Activated CD4-positive, CD25-positive, alpha-beta regulatory T cell treated with anti-CD3 and anti-CD28 coated beads, Interleukin-2, amount 50 U/mL, for 16 hours (primary cell): ENCODE results near the gene DAB1.
"Not testable (repeated sequence)": the region's sequence is repeated elsewhere in the genome, so short reads cannot be mapped to it uniquely, and the experiment has no call there.

ENCODE experiments used
- DNase-seq: peaks from one replicate; pipeline ENCODE4 v3.0.0-alpha.2; 2020; ENCODE audit warnings: low read depth, low spot score

The DAB1 gene

GRCh38 chr1:57222801-57223200, 201.1 kb downstream of the DAB1 start:
- no peak for DNase-seq

- DNase-seq: no peak
Observed at GRCh38 chr1:57222307-57222706, 201.6 kb downstream of the DAB1 start.

- DNase-seq: not testable (repeated sequence)
Observed at GRCh38 chr1:57220905-57221304, 203.0 kb downstream of the DAB1 start.

DNA sequence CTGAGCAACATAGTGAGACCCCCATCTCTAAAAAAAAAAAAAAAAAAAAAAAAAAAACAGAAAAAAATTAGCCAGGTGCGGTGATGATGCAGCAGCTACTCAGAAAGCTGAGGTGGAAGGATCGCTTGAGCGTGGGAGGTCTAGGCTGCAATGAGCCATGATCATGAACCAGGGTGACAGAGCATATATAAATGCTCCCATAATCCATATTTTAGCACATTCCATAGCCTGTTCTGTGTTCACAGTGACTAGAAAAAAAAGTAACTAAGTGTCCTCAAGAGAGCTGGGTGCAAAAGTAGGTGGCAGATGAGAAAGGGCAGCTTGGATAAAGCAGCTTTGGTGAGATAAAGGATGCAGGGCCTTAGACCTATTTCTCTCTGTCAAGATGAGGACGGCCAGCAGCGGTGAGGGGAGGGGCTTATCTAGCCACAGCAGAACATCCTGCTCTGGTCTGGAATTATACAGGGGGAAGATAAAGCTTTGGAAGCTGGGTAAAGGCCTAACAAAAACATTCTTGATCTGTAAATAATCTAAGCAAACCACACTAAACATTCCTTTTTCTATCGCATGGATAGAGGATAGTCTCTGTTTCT, 205.3 kb downstream of the DAB1 start:
- DNase-seq: no peak

- DNase-seq: no peak
Observed at GRCh38 chr1:57217905-57218304, 206.0 kb downstream of the DAB1 start.

- DNase-seq: no peak
Observed at GRCh38 chr1:57214951-57215575, 208.8 kb downstream of the DAB1 start.

- no peak for DNase-seq
Observed at GRCh38 chr1:57210881-57211280, 213.0 kb downstream of the DAB1 start.

- DNase-seq: no peak
Observed at GRCh38 chr1:57209495-57209894, 214.4 kb downstream of the DAB1 start.

- no peak for DNase-seq
Observed at GRCh38 chr1:57208741-57209302, 215.0 kb downstream of the DAB1 start.

GRCh38 chr1:57206038-57206437, 217.8 kb downstream of the DAB1 start:
- DNase-seq: no peak

DNA sequence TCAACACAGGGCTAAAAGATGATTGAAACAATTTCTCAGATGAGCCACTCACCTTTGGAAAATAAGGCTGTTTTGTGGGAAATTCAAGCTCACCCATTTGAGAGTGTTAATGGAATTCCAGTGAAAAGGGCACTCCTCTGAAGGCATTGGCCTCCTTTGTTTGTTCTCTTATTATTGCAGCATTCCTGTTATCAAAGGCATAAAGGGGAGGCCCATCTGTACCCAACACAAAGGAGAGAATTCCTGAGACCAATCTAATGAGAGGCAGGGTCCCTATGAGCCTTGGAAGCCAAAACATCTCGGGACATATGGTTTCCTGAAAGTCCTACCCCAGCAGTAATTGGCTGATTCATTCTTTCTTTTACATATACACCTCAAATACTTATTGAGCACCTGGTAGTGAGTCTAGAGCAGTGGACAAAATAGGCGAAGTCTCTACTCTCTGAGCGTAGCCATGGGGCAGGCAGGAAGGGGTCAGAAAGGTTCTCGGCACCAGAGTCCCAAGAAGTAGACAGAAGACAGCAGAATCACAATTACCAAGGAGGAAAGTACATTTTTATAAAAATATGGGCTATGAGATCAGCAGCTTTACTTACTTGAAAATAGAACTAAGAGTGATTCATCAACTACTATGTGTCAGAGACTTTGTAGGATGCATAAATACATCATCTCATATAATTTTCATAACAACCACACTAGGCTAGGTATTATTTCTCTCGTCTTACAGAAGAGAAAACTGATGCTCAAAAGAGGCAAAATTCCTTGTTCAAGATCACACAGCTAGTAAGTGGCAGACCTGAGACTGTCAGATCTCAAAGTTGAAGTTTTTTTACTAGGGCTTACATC, 218.7 kb downstream of the DAB1 start:
- no peak for DNase-seq

- no peak for DNase-seq
Observed at GRCh38 chr1:57204091-57204490, 219.8 kb downstream of the DAB1 start.

DNA sequence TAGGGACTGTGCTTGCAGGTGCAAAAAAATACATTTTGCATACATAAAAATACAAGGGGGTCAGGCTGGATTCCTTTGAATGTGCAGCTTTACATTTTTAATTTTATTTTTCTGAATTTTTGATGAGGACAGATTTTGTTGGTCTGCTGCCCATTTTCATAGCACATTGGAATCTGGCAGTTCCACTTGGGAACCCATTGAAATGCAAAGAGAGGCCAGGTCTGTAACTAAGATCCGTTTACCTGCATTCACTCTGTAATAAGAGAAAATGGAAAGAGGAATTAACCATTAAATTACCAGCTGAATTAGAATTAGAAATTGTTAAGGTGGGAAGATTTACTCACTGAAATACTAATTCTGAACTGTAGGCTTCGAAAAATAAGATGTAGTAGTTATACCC, 221.6 kb downstream of the DAB1 start:
- DNase-seq: no peak

DNA sequence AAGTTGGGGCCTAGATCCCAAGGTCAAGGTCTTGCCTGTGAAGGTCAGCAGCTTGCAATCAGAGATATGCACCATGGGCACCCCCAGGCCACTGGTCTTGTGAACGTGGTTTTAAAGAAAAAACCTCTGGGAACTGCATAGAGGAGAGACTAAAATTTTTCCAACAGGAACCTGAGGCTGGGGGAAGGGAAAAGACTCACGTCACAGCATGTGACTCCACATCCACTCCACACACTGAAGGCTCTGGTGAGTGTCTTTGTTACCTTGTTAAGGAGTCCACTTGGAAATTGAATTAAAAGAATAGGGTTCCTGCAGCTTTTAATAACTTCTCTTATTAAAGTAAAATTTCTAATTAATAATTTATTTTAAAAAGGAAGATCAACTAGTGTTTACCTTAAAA, 224.9 kb downstream of the DAB1 start:
- no peak for DNase-seq

GRCh38 chr1:57195436-57195941, 228.4 kb downstream of the DAB1 start:
- no peak for DNase-seq

DNA sequence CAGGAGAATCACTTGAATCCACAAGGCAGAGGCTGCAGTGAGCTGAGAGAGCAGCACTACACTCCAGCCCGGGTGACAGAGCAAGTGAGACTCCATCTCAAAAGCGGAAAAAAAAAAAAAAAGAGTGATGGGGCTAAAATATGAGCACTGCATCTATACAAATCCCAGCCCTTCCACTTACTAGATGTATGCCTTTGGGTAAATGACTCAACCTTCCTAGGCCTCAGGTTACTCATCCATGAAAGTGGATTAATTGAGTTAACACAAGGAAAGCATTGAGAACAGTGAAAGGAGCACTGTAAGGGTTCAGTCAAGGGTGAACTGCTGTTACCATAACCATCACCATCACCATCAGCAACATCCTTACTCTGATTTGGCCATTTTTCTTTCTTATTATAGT, 231.6 kb downstream of the DAB1 start:
- no peak for DNase-seq

DNA sequence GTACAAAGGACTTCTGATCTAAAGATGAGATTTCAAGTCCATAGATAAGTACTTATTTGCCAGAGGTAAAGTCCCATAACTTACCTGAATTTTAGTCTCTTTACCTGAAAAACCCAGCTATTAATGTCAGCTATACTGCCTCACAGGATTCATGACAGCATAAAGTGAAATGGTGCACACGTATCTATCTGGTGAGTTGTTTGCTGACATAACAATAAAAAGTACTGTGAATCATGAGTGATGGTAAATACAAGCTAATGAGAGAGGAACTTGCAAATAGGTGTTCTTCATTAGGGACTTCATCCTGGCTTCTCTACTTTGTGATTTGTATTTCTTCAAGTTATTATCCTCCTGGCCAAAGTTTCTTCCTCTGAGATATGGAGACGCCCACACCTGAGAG, 233.0 kb downstream of the DAB1 start:
- no peak for DNase-seq

- no peak for DNase-seq
Observed at GRCh38 chr1:57188168-57188567, 235.7 kb downstream of the DAB1 start.

DNA sequence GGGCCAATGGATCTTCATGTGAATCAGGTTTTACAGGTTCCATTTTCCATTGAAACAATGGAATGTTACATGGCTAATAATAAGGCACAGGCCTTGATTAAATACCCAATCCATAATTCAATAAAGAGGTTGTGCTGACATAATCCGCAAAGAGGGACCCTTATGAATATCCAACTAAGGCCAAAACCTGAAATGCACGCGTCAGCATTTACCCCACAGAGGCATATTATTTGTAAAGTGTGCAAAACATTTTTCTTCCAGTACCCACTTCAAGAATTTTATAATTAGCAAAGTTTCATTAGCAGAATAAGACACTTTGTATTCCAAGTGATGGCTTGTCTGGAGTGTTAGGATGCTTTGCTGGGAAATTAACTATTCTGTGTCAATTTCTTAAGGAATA, 237.4 kb downstream of the DAB1 start:
- no peak for DNase-seq

DNA sequence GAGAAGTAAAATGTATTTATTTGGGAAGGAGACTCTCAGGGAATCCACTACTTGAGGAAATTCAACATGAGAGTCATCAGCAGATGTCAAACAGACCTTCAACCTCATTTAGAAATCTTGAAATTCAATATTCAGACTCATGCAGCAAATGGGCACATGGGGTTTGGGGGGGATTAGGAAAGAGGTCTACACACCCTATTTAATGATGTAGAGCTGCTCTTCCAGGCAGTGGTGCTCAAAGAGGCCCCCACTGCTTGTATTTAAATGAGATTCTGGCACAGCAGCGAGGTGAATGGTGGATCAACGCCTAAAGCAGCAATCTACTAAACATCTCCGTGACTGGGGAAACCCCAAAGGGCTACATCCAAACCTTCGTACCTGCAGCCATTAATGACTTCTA, 244.9 kb downstream of the DAB1 start:
- DNase-seq: no peak

GRCh38 chr1:57175506-57175905, 248.4 kb downstream of the DAB1 start:
- no peak for DNase-seq

DNA sequence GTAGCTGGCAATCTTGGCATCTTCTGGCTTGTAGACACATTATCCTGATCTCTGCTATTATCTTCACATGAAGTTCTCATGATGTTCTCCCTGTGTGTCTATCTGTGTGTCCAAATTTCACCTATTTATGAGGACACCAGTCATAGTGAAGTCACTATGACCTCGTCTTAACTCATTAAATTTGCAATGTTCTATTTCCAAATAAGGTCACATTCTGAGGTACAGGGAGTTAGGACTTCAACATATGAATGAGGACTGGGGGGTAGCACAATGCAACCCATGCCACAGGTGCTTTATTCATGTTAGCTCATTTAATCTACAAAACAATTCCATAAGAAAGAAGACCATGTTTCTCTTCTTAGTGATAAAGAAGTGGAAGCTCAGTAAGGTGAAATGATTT, 251.8 kb downstream of the DAB1 start:
- DNase-seq: no peak
